Muscle layer of colon (tissue), 2 donors: ENCODE measurements around the gene FAM229A.
"Not testable (repeated sequence)": the region's sequence is repeated elsewhere in the genome, so short reads cannot be mapped to it uniquely, and the experiment has no call there.

ENCODE experiments used
- H3K27ac ChIP-seq: one replicate; pipeline ENCODE4 v1.7.0; 2013; ENCODE audit warnings: low read depth, mild to moderate bottlenecking, low read length, moderate library complexity
- H3K27me3 ChIP-seq, 2 donors: one replicate each; pipeline ENCODE4 v1.7.0; 2013; ENCODE audit warnings: low read length in 2 of 2, mild to moderate bottlenecking in 2 of 2; ENCODE audit not compliant: insufficient read depth in 2 of 2, control insufficient read depth in 1 of 2
- H3K36me3 ChIP-seq: one replicate; pipeline ENCODE4 v1.7.0; 2013; ENCODE audit warnings: mild to moderate bottlenecking, low read length; ENCODE audit not compliant: insufficient read depth
- H3K4me1 ChIP-seq: one replicate; pipeline ENCODE4 v1.7.0; 2013; ENCODE audit warnings: mild to moderate bottlenecking, low read length; ENCODE audit not compliant: insufficient read depth
- H3K4me3 ChIP-seq, 2 donors: one replicate each; pipeline ENCODE4 v1.7.0; 2013; ENCODE audit warnings: low read length in 2 of 2, low read depth in 1 of 2, mild to moderate bottlenecking in 1 of 2, moderate library complexity in 1 of 2
- H3K9ac ChIP-seq: one replicate; pipeline ENCODE4 v1.7.0; 2013; ENCODE audit warnings: low read length
- H3K9me3 ChIP-seq: one replicate; pipeline ENCODE4 v1.7.0; 2013; ENCODE audit warnings: mild to moderate bottlenecking, low read length
- donor health status: abdominal sarcoma.
- donor health status: Adenocarcinoma of cecum.

The FAM229A gene

DNA sequence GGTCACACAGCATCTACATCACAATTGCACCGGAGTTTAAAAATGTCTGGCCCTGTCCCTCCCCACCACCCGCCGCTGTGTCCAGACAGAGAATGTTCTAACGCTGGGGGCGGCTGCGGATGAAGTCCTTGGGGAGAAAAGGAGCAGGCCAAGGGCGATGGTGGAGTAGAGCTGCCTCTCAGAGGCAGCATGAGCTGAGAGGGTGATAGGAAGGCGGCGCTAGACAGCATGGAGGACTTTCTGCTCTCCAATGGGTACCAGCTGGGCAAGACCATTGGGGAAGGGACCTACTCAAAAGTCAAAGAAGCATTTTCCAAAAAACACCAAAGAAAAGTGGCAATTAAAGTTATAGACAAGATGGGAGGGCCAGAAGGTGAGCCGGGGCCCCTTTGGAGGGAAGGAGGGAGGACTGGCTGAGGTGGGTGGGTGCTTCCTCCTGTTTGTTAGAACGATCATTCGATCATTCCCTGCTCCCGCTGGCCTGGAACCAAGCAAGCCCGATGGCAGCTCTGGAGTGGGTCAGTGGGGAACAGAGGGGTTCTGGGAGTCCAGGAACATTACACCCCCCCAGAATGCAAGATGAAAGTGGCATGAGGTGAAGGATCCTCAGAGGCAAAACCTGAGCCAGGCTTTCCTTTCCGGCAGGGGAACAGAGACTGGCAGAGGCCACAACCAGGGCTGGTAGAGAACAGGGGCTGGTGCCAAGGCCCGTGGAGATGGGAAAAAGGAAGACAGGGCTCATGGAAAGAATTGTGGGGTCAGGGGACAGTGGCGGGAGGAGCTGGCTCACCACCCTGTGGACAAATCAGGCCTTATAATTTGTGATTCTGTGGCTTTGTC, at the start of gene FAM229A, which contains the start of gene TSSK3:
FAM229A (minus strand) TSS at position 12 of the 840 bp plus-strand sequence. CDS start 394 bp downstream, outside the sequence.
TSSK3 (plus strand) TSS at position 66 of the 840 bp plus-strand sequence; CDS start at position 229, 163 bp downstream.
- peaks cover 26% of the 10 kb centered on the region for H3K36me3 ChIP-seq
- H3K27me3 ChIP-seq = no peaks in the 10 kb centered on the region
- H3K9ac ChIP-seq = no peak within 1 kb of the TSS
- H3K4me3 ChIP-seq = peak within 1 kb of the TSS; percentile 45 to 47
- H3K9me3 ChIP-seq = no peaks in the 10 kb centered on the region
- peaks cover 11% of the 10 kb centered on the region for H3K4me1 ChIP-seq
- no peak within 1 kb of the TSS for H3K27ac ChIP-seq

DNA sequence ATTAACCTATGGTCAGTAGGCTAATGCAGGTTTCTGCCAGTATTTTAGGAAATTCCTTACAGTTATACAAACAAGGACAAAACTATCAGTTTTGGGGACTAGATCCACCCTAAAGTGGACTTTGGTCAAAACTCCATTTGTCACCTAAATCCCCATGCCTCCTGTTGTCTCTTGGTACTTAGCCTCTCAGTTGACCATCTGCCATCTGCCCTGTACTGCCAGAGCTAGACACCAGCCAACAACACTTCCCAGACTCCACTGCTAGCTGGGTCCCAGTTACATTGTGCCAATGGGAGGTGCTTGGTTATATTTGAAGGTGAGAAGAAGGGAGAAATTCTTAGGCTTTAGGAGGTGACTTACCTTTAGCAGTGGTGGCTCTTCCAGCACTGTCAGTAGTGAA, 49.0 kb upstream of the FAM229A start:
- Histone ChIP-seq H3K4me1 (no peaks in the 10 kb centered on the region), H3K27me3 (no peaks in the 10 kb centered on the region), H3K27ac (no peak overlapping the region), H3K9me3 (peaks cover 6% of the 10 kb centered on the region), H3K9ac (no peak overlapping the region), H3K4me3 (no peak overlapping the region), H3K36me3 (no peaks in the 10 kb centered on the region)

- Histone ChIP-seq H3K9ac (no peak overlapping the region), H3K27ac (no peak overlapping the region), H3K27me3 (no peaks in the 10 kb centered on the region), H3K4me3 (no peak overlapping the region), H3K36me3 (no peaks in the 10 kb centered on the region), H3K4me1 (no peaks in the 10 kb centered on the region), H3K9me3 (no peaks in the 10 kb centered on the region)
Measured at GRCh38 chr1:32406629-32407111, 44.4 kb upstream of the FAM229A start.

GRCh38 chr1:32405672-32406467, 43.6 kb upstream of the FAM229A start:
- no peaks in the 10 kb centered on the region for H3K9me3 ChIP-seq
- H3K27me3 ChIP-seq = no peaks in the 10 kb centered on the region
- no peaks in the 10 kb centered on the region for H3K4me1 ChIP-seq
- no peaks in the 10 kb centered on the region for H3K36me3 ChIP-seq
- no peak overlapping the region for H3K9ac ChIP-seq
- no peak overlapping the region for H3K27ac ChIP-seq
- no peak overlapping the region for H3K4me3 ChIP-seq

GRCh38 chr1:32404946-32405345, 42.7 kb upstream of the FAM229A start:
- Histone ChIP-seq H3K27me3 (no peaks in the 10 kb centered on the region), H3K36me3 (no peaks in the 10 kb centered on the region), H3K9ac (no peak overlapping the region)

DNA sequence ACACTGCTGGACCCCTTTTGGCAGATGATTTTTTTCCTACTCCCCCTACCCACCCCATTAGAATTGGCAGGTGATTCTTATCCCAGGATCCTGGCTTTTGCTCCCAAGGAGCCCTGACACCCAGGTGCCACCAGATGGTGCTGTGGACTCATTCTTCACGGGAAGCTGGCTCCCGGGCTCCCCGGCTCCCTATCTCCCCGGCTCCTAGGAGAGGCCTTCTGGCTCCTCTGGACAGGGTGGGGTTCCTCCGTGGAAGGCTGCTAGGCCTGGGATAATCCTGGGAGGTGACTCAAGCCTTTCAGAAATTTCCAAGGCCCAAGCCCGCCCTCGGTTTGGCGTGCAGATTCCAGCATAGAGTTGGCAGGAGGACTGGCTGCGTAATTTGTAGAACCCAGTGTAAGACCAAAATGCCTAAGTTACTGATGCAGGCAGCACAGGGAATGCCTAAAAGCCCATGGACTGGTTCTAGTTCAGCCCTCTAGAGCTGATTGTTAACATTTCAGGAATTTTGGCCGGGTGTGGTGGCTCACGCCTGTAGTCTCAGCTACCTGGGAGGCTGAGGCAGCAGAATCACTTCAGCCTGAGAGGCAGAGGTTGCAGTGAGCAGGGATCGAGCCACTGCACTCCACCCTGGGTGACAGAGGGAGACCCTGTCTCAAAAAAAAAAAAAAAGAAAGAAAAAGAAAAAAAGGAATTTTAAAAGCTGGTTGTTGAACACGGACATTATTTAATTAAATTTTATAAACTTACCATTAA, 38.8 kb upstream of the FAM229A start:
- no peaks in the 10 kb centered on the region for H3K9me3 ChIP-seq
- H3K9ac ChIP-seq = no peak overlapping the region
- H3K27me3 ChIP-seq = no peaks in the 10 kb centered on the region
- H3K4me1 ChIP-seq = no peaks in the 10 kb centered on the region
- no peak overlapping the region for H3K27ac ChIP-seq
- no peak overlapping the region for H3K4me3 ChIP-seq
- no peaks in the 10 kb centered on the region for H3K36me3 ChIP-seq

More at GRCh38 chr1:32404946-32405345, 42.7 kb upstream of the FAM229A start:
- H3K4me1 ChIP-seq = no peaks in the 10 kb centered on the region
- H3K4me3 ChIP-seq = no peak overlapping the region
- H3K9me3 ChIP-seq = no peaks in the 10 kb centered on the region
- no peak overlapping the region for H3K27ac ChIP-seq

DNA sequence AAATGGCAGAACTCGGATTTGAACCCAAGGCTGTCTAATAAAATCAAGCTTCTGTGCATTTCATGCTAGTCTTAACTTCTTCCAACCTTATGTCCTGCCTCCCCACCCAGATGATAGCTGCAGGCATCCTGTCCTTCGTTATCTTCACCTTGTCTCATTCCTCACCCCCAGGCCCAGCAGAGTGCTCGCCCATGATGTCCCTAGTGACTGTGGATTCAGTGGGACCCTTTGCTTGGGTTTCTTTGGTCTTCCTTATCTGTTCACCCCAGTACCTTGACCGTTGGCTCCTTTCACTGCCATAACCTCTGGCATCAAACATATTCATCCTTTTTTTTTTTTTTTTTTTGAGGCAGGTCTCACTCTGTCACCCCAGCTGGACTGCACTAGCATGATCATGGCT, 37.6 kb upstream of the FAM229A start:
- no peaks in the 10 kb centered on the region for H3K36me3 ChIP-seq
- no peak overlapping the region for H3K4me3 ChIP-seq
- no peaks in the 10 kb centered on the region for H3K4me1 ChIP-seq
- H3K27me3 ChIP-seq = no peaks in the 10 kb centered on the region
- H3K9me3 ChIP-seq = no peaks in the 10 kb centered on the region
- no peak overlapping the region for H3K9ac ChIP-seq
- no peak overlapping the region for H3K27ac ChIP-seq

DNA sequence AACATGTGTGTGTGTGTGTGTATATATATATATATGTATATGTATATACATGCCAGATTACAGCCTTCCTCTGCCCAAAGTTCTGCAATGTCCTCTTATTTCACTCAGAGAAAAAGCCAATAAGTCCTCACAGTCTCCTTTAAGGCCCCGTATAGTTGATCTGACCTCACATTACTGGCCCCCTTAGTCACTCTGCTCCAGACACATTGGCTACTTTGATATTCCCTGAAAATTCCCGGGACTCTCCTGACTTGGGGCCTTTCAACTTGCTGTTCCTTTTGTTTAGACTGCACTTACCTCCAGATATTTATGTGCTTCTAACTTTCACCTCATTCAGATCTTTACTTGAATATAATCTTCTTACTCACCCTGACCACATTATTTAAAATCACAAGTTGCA, 36.1 kb upstream of the FAM229A start:
- Histone ChIP-seq H3K4me1 (peaks cover 4% of the 10 kb centered on the region), H3K27ac (no peak overlapping the region), H3K4me3 (no peak overlapping the region), H3K36me3 (no peaks in the 10 kb centered on the region), H3K9ac (no peak overlapping the region), H3K27me3 (no peaks in the 10 kb centered on the region), H3K9me3 (no peaks in the 10 kb centered on the region)

GRCh38 chr1:32396524-32396923, 34.2 kb upstream of the FAM229A start:
- not testable (repeated sequence) for H3K36me3 ChIP-seq, H3K9ac ChIP-seq, H3K27me3 ChIP-seq, H3K9me3 ChIP-seq, H3K27ac ChIP-seq, H3K4me3 ChIP-seq
- peaks cover 19% of the 10 kb centered on the region for H3K4me1 ChIP-seq

DNA sequence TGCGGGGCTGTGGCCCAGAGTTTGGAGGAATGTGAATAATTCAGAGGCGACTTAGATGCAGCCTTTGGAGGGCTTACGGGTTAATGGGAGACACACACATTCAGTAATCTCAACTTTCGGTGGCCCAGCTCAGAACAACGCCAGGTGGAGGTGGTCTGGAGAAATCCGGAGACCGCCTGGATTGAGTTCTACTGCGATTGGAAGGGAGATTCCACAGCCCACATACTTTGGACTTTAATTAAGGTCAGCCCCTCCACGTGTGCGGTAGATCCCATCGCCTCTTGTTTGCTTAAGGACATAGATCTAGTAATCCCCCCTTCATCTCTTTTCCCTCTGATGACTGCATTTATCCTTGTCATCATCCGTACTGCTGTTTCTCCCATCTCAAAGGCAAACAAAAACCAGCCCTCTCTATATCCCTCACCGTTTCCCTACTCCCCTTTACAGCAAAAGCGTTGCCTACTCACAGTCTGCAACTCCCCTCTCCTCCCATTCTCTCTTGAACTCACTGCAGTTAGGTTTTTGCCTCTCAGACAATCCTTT, 32.7 kb upstream of the FAM229A start:
- Histone ChIP-seq H3K9ac (peak overlapping the region; percentile 82), H3K27me3 (no peaks in the 10 kb centered on the region), H3K36me3 (peaks cover 18% of the 10 kb centered on the region), H3K4me1 (peaks cover 33% of the 10 kb centered on the region), H3K4me3 (peak overlapping the region; percentile 91 to 99), H3K27ac (peak overlapping the region; percentile 92), H3K9me3 (no peaks in the 10 kb centered on the region)
